SIG-M5 (cell line): ENCODE data around the gene SAP30L.

Experiments used
- DNase-seq: peaks from one replicate; lab custom pipeline; 2025; lab: John Stamatoyannopoulos, UW

The SAP30L gene

GRCh38 chr5:154509784-154510555 lies 64.2 kb downstream of the SAP30L start:
- DNase-seq = no peak
